OCI-LY7 (cell line): Measurements from ENCODE around the gene APIP. TPM values are rescaled to one million over a fixed set of nuclear protein-coding genes. Genes with fewer than 3 reads are reported as not detected.

Experiments
- BruUV-seq: library from RNA; stranded (reverse); fragments of 400-500 nt; replicated peaks from 2 replicates; lab custom pipeline; 2021; lab: Mats Ljungman, UMichigan
- CTCF ChIA-PET: fragments of 300-600 bp; sonication (Branson Sonifier 250); formaldehyde crosslinking; loops from one replicate; lab custom pipeline; 2022; ENCODE audit warnings: antibody characterized with exemption; ENCODE audit not compliant: unreplicated experiment; lab: Charles Lee
- POLR2A ChIA-PET: fragments of 300-600 bp; sonication (Branson Sonifier 250); formaldehyde crosslinking; loops from one replicate; lab custom pipeline; 2022; ENCODE audit warnings: antibody characterized with exemption; lab: Charles Lee
- DNase-seq: peaks from one replicate; pipeline ENCODE4 v3.0.0-alpha.2; 2015; ENCODE audit warnings: low spot score
- H2AFZ ChIP-seq: fragments of 200-600 bp; sonication (generic), shearing (Covaris generic); 2 replicates; pipeline ENCODE4 v1.6.1; 2014; ENCODE audit warnings: mild to moderate bottlenecking, antibody characterized with exemption, low read length, moderate library complexity
- H3K27ac ChIP-seq: fragments of 200-600 bp; sonication (generic); 2 replicates; pipeline ENCODE4 v1.5.1; 2014; ENCODE audit warnings: mixed run types, low read depth, mild to moderate bottlenecking, moderate library complexity, low read length, inconsistent platforms; ENCODE audit not compliant: poor library complexity, severe bottlenecking
- H3K36me3 ChIP-seq: fragments of 200-600 bp; sonication (generic); 2 replicates; pipeline ENCODE4 v1.6.1; 2014; ENCODE audit warnings: mild to moderate bottlenecking, antibody characterized with exemption, low read length, moderate library complexity, mixed read lengths; ENCODE audit not compliant: insufficient read depth
- H3K4me1 ChIP-seq: fragments of 200-600 bp; sonication (generic); 2 replicates; pipeline ENCODE4 v1.5.1; 2014; ENCODE audit warnings: mild to moderate bottlenecking, low read length; ENCODE audit not compliant: insufficient read depth, poor library complexity, severe bottlenecking
- H3K4me2 ChIP-seq: fragments of 200-600 bp; sonication (generic); 2 replicates; pipeline ENCODE4 v1.6.1; 2014; ENCODE audit warnings: mild to moderate bottlenecking, low read length
- H3K4me3 ChIP-seq: fragments of 200-600 bp; sonication (generic); 2 replicates; pipeline ENCODE4 v1.5.1; 2014; ENCODE audit warnings: mild to moderate bottlenecking, low read depth, low read length; ENCODE audit not compliant: poor library complexity, severe bottlenecking
- H3K79me2 ChIP-seq: fragments of 200-600 bp; sonication (generic); 2 replicates; pipeline ENCODE4 v1.6.1; 2016; ENCODE audit warnings: low read depth, mild to moderate bottlenecking, low read length, moderate library complexity, mixed read lengths; ENCODE audit not compliant: insufficient read depth
- H3K9me2 ChIP-seq: fragments of 200-600 bp; sonication (generic); 2 replicates; pipeline ENCODE4 v1.6.1; 2016; ENCODE audit warnings: mild to moderate bottlenecking, low read length, mixed read lengths; ENCODE audit not compliant: insufficient read depth
- H3K9me3 ChIP-seq: fragments of 200-600 bp; sonication (generic); 2 replicates; pipeline ENCODE4 v1.6.1; 2014; ENCODE audit warnings: mild to moderate bottlenecking, mixed run types, low read length, mixed read lengths
- H4K20me1 ChIP-seq: fragments of 200-600 bp; sonication (generic); 2 replicates; pipeline ENCODE4 v1.6.1; 2014; ENCODE audit warnings: mild to moderate bottlenecking, antibody characterized with exemption, low read length, moderate library complexity, mixed read lengths; ENCODE audit not compliant: insufficient read depth
- CTCF ChIP-seq: fragments of 200-600 bp; sonication (generic); conservative IDR thresholded peaks from 2 replicates; pipeline ENCODE4 v1.5.1; 2014; ENCODE audit warnings: mild to moderate bottlenecking, antibody characterized with exemption, low read length, moderate library complexity, mixed read lengths
- EZH2phosphoT487 ChIP-seq: fragments of 200-600 bp; sonication (generic); IDR thresholded peaks from 2 replicates; pipeline ENCODE4 v1.6.1; 2018; ENCODE audit warnings: low read depth, borderline replicate concordance, mild to moderate bottlenecking, mixed run types, antibody characterized with exemption, low read length, moderate library complexity, mixed read lengths
- intact Hi-C: fragments of 100-400 bp; cut with micrococcal nuclease; formaldehyde crosslinking; loops from one replicate; pipeline ENCODE4 v1.10.0; 2022; ENCODE audit not compliant: unreplicated experiment
- total RNA-seq, 2 experiments: library from RNA; depleted of rRNA in 1 of 2; stranded (reverse); fragments of >200 nt in 1 of 2; shearing (Covaris generic) in 1 of 2; gene quantifications; 2 replicates each; pipeline ENCODE4 v1.2.3, GENCODE V29; 2014 to 2022

The APIP gene
- total RNA-seq, 2 experiments from 2014 or later: 40.7 to 66.2 TPM

GRCh38 chr11:34864424-34864823 is 51.8 kb downstream of the APIP start:
- H3K9me2 ChIP-seq: no peaks in the 10 kb centered on the region
- no peak for DNase-seq
- no peaks in the 10 kb centered on the region for H3K36me3 ChIP-seq
- no peaks in the 10 kb centered on the region for H3K9me3 ChIP-seq
- TF ChIP-seq EZH2phosphoT487 (no peak), CTCF (no peak)
- H4K20me1 ChIP-seq: no peaks in the 10 kb centered on the region
- no peak overlapping the region for H2AFZ ChIP-seq
- ChIA-PET POLR2A (no interaction called here), CTCF (no interaction called here)
- H3K4me2 ChIP-seq: no peak overlapping the region
- H3K4me1 ChIP-seq: no peaks in the 10 kb centered on the region
- BruUV-seq: no TSS peak
- no peak overlapping the region for H3K4me3 ChIP-seq
- H3K27ac ChIP-seq: no peak overlapping the region
- H3K79me2 ChIP-seq: no peaks in the 10 kb centered on the region
- intact Hi-C loops: no loop called here

- H3K36me3 ChIP-seq: no peaks in the 10 kb centered on the region
- H3K79me2 ChIP-seq: no peaks in the 10 kb centered on the region
- CTCF ChIA-PET: no interaction called here
- intact Hi-C loops: no loop called here
- TF ChIP-seq CTCF (no peak), EZH2phosphoT487 (no peak)
- H4K20me1 ChIP-seq: no peaks in the 10 kb centered on the region
- DNase-seq: no peak
- POLR2A ChIA-PET: no interaction called here
- H3K27ac ChIP-seq: no peak overlapping the region
- H3K4me1 ChIP-seq: no peaks in the 10 kb centered on the region
- H3K9me3 ChIP-seq: no peaks in the 10 kb centered on the region
- no TSS peak for BruUV-seq
- H3K4me2 ChIP-seq: no peak overlapping the region
- no peak overlapping the region for H3K4me3 ChIP-seq
- no peaks in the 10 kb centered on the region for H3K9me2 ChIP-seq
- no peak overlapping the region for H2AFZ ChIP-seq
Measured at GRCh38 chr11:34863048-34863447, 53.1 kb downstream of the APIP start.

GRCh38 chr11:34860518-34860917 is 55.7 kb downstream of the APIP start:
- intact Hi-C loops: no loop called here
- CTCF ChIA-PET: no interaction called here

More at GRCh38 chr11:34860518-34860917, 55.7 kb downstream of the APIP start:
- no peaks in the 10 kb centered on the region for H3K79me2 ChIP-seq
- no peaks in the 10 kb centered on the region for H3K36me3 ChIP-seq
- H3K4me2 ChIP-seq: no peak overlapping the region
- no peak overlapping the region for H2AFZ ChIP-seq
- TF ChIP-seq CTCF: no peak
- no peak for TF ChIP-seq EZH2phosphoT487
- no peaks in the 10 kb centered on the region for H4K20me1 ChIP-seq
- no peak overlapping the region for H3K4me3 ChIP-seq
- BruUV-seq: no TSS peak
- DNase-seq: no peak
- POLR2A ChIA-PET: no interaction called here
- no peaks in the 10 kb centered on the region for H3K9me3 ChIP-seq
- H3K9me2 ChIP-seq: no peaks in the 10 kb centered on the region
- H3K27ac ChIP-seq: no peak overlapping the region
- H3K4me1 ChIP-seq: no peaks in the 10 kb centered on the region
